Dendritic cell treated with granulocyte-macrophage colony-stimulating factor and Interleukin-4, amounts not matched to agents 40 ng/mL and 50 ng/mL, for 4 days (primary cell): ENCODE results near the gene ALDH1A3.

Experiments used
- H3K27ac Mint-ChIP-seq: one replicate; pipeline ENCODE4 v1.8.0; 2022; ENCODE audit warnings: mild to moderate bottlenecking, mixed read lengths
- H3K27me3 Mint-ChIP-seq: one replicate; pipeline ENCODE4 v1.8.0; 2022; ENCODE audit warnings: mild to moderate bottlenecking, mixed read lengths
- H3K36me3 Mint-ChIP-seq: one replicate; pipeline ENCODE4 v1.8.0; 2022; ENCODE audit warnings: low read depth, mixed read lengths
- H3K4me1 Mint-ChIP-seq: one replicate; pipeline ENCODE4 v1.8.0; 2022; ENCODE audit warnings: low read depth, mixed read lengths
- H3K4me3 Mint-ChIP-seq: one replicate; pipeline ENCODE4 v1.8.0; 2022; ENCODE audit warnings: mild to moderate bottlenecking, moderate library complexity, mixed read lengths
- H3K9me3 Mint-ChIP-seq: one replicate; pipeline ENCODE4 v1.8.0; 2022; ENCODE audit warnings: mixed read lengths
- intact Hi-C: fragments of 100-400 bp; cut with micrococcal nuclease; formaldehyde crosslinking; loops from one replicate; pipeline ENCODE4 v1.15.0; 2022

The ALDH1A3 gene

GRCh38 chr15:100879464-100880138 is at the start of gene ALDH1A3:
Gene ALDH1A3 (plus strand): TSS chr15:100879831. CDS start chr15:100879908, 77 bp downstream.
- intact Hi-C loops, result no loop called here
- no peak within 1 kb of the TSS for H3K27ac Mint-ChIP-seq

DNA sequence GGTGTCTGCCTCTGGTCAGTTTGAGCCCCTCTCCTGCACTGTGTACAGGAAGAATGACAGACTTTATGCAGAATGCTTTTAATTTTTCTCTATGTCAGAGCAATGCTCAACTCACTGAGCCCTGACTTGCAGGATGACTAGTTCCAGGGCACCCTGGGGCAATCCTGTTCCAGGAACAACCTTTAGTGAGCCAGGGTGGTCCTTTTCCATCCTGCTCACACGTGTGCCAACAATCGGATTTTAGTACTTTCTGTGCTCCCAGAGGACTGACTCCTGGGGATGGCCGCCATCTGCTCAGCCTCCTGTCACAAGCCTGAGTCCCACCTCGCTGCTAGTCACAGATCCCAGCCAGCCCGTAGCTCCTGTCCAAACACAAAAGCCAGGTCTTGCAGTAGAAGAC is 48.2 kb upstream of the ALDH1A3 start:
- Mint-ChIP-seq H3K27ac (no peak overlapping the region), H3K4me1 (peaks cover 25% of the 10 kb centered on the region), H3K9me3 (peaks cover 9% of the 10 kb centered on the region), H3K4me3 (no peak overlapping the region), H3K27me3 (no peaks in the 10 kb centered on the region), H3K36me3 (no peaks in the 10 kb centered on the region)
- intact Hi-C loops, result no loop called here

More at GRCh38 chr15:100879464-100880138, at the start of gene ALDH1A3:
- Mint-ChIP-seq H3K27me3 (peaks cover 88% of the 10 kb centered on the region), H3K9me3 (no peaks in the 10 kb centered on the region), H3K36me3 (no peaks in the 10 kb centered on the region), H3K4me3 (peak within 1 kb of the TSS; percentile 11), H3K4me1 (peaks cover 7% of the 10 kb centered on the region)

GRCh38 chr15:100832149-100832942 is 47.3 kb upstream of the ALDH1A3 start:
- Mint-ChIP-seq H3K4me1 (peaks cover 25% of the 10 kb centered on the region), H3K4me3 (no peak overlapping the region), H3K9me3 (peaks cover 9% of the 10 kb centered on the region), H3K27me3 (no peaks in the 10 kb centered on the region), H3K27ac (no peak overlapping the region), H3K36me3 (no peaks in the 10 kb centered on the region)
- intact Hi-C loops, result no loop called here

DNA sequence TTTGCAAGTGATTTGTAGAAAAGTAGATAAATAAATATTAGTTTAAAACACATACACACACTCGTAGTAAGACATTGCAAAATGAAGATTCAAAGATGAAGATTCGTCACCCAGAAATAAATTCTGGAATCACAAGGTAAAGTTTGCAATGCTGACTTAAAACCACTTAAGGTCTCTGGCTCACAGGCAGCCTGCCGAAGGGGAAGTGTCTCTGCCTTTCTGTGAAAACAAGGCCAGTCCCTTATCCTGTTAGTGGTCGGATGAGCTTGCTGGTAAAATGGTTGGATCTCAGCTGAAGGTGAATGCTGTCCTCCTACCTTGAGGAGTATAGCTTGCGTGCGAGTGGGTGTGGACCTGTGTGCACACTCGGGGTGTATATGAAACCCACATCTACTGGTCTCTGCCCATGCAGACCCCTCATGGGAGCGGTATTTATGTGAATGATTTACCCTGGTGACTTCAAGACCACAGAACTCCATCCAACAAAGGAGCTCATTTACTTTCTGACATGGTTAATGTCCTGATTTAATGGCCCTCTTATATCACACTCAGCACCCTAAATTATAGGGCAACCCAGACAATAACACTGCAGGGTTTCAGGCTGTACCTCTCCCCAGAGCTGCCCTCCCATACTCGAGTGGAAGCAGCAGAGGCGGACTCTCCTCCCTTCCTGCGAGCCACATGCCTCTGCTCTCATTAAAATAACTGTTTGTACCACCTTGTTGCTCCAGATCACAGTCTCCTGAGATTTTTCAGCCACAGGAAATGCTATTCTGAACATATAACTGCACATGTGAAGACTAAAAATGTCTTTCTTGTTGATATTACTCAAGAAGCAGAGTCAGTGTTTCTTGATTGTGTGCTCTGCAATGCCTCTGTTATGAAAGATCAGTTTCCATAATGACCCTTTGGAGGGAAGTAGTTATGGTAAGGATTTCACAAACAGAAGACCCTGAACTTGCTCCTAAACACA is 45.9 kb upstream of the ALDH1A3 start:
- peaks cover 25% of the 10 kb centered on the region for H3K4me1 Mint-ChIP-seq
- no peaks in the 10 kb centered on the region for H3K36me3 Mint-ChIP-seq
- no peaks in the 10 kb centered on the region for H3K9me3 Mint-ChIP-seq
- intact Hi-C loops, result no loop called here
- no peaks in the 10 kb centered on the region for H3K27me3 Mint-ChIP-seq
- H3K27ac Mint-ChIP-seq, result no peak overlapping the region
- H3K4me3 Mint-ChIP-seq, result no peak overlapping the region

GRCh38 chr15:100834731-100835130 is 44.9 kb upstream of the ALDH1A3 start:
- Mint-ChIP-seq H3K27ac (no peak overlapping the region), H3K4me1 (peaks cover 25% of the 10 kb centered on the region), H3K9me3 (no peaks in the 10 kb centered on the region), H3K4me3 (no peak overlapping the region), H3K36me3 (no peaks in the 10 kb centered on the region), H3K27me3 (no peaks in the 10 kb centered on the region)
- intact Hi-C loops, result no loop called here

DNA sequence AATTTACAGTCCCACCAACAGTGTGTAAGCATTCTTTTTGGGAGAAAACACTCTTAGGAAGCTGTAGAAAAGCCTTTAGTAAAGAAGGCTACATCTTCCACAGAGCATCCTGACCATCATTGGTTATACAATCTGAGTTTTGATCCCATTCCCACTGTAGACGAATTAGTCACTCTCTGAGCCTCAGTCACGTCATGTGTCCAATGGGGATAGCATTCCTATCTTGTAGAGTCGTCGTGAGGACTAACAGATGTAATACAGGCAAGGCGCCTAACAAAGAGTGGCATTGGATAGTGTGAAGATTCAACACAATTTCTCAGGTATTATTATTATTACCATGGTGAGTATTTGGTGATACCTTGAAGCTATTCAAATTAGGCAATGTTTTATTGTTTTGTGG is 44.0 kb upstream of the ALDH1A3 start:
- intact Hi-C loops, result no loop called here
- no peaks in the 10 kb centered on the region for H3K27me3 Mint-ChIP-seq
- H3K9me3 Mint-ChIP-seq, result no peaks in the 10 kb centered on the region
- H3K4me1 Mint-ChIP-seq, result peaks cover 25% of the 10 kb centered on the region
- H3K4me3 Mint-ChIP-seq, result no peak overlapping the region
- no peaks in the 10 kb centered on the region for H3K36me3 Mint-ChIP-seq
- no peak overlapping the region for H3K27ac Mint-ChIP-seq

GRCh38 chr15:100836501-100836900 is 43.1 kb upstream of the ALDH1A3 start:
- Mint-ChIP-seq H3K36me3 (no peaks in the 10 kb centered on the region), H3K4me1 (peaks cover 25% of the 10 kb centered on the region), H3K27me3 (no peaks in the 10 kb centered on the region), H3K27ac (no peak overlapping the region), H3K4me3 (no peak overlapping the region), H3K9me3 (no peaks in the 10 kb centered on the region)
- intact Hi-C loops, result no loop called here

DNA sequence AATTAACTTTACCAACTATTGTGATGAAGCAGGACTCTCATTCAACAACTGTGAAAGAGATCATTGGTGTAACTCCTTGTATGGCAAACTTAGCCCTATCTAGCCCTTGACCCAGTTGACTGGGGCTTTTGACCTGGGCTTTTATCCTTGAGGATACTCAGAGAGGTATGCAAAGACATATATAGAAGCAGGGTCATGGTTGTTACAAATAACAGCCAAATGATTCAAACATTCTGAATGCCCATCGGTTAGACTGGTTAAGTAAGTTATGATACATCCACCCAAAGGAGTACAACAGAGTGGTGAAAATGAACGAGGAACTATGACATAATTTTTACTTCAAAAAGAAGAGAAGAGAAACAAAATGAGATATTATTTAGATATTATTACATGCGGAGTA is 38.2 kb upstream of the ALDH1A3 start:
- Mint-ChIP-seq H3K4me1 (no peaks in the 10 kb centered on the region), H3K9me3 (no peaks in the 10 kb centered on the region)

DNA sequence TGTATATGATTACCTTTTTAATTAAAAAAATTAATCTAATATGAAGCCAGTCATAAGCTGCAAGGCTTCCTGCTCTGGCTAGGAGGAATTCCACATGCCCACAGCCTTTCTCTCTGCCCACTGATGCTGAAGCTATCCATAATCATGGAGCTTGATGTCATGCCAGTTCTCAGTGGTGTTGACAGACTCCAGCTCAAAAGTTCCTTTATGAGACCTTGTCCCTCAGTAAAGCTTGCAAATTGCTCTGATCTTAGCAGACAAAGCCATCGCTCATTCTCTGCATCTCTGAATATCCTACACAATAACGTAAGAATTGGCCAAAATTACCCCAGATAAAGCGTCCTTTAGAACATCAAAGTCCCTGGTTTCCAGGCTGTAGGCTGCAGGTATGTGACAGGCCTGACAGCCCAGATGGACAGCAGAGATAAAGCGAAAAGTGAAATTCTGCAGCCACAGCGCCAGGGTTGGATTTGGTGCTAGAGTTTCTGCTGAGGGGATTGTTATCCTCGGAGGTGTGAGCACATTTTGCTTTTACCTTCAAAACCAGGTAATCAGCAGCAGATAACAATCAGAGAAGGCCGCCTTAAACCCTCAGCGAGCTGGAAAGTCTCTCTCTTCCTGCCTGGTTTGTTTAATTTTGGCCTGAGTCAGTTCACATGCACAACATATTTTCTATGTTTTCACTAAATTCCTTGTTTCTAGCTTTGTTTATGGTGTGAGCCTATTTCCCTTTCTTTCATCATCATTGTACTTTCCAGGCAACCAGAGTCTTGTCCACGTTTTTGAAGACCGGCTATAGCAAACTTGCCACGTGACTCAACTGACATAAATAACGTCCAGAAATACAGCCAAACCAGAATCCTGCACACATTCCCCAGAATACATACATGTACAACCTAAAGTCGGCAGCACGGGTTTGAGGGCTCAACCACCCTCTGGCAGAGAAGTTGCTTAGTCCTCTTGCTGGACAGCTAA is 36.6 kb upstream of the ALDH1A3 start:
- intact Hi-C loops, result no loop called here
- Mint-ChIP-seq H3K27me3 (peaks cover 2% of the 10 kb centered on the region), H3K4me1 (no peaks in the 10 kb centered on the region), H3K4me3 (no peak overlapping the region), H3K36me3 (no peaks in the 10 kb centered on the region), H3K9me3 (no peaks in the 10 kb centered on the region), H3K27ac (no peak overlapping the region)

More for the DNA sequence above, 38.2 kb upstream of the ALDH1A3 start:
- intact Hi-C loops, result no loop called here
- no peaks in the 10 kb centered on the region for H3K27me3 Mint-ChIP-seq
- H3K36me3 Mint-ChIP-seq, result no peaks in the 10 kb centered on the region
- H3K27ac Mint-ChIP-seq, result no peak overlapping the region
- H3K4me3 Mint-ChIP-seq, result no peak overlapping the region

- Mint-ChIP-seq H3K36me3 (no peaks in the 10 kb centered on the region), H3K9me3 (no peaks in the 10 kb centered on the region), H3K27ac (no peak overlapping the region), H3K4me1 (peaks cover 4% of the 10 kb centered on the region), H3K27me3 (peaks cover 10% of the 10 kb centered on the region), H3K4me3 (no peak overlapping the region)
- intact Hi-C loops, result no loop called here
These were observed 35.5 kb upstream of the ALDH1A3 start for GRCh38 chr15:100844167-100844566.

- H3K27me3 Mint-ChIP-seq, result peaks cover 10% of the 10 kb centered on the region
- no peak overlapping the region for H3K4me3 Mint-ChIP-seq
- H3K27ac Mint-ChIP-seq, result no peak overlapping the region
- intact Hi-C loops, result no loop called here
- H3K36me3 Mint-ChIP-seq, result no peaks in the 10 kb centered on the region
- no peaks in the 10 kb centered on the region for H3K9me3 Mint-ChIP-seq
- peaks cover 6% of the 10 kb centered on the region for H3K4me1 Mint-ChIP-seq
These were observed 34.9 kb upstream of the ALDH1A3 start for GRCh38 chr15:100844778-100845177.

DNA sequence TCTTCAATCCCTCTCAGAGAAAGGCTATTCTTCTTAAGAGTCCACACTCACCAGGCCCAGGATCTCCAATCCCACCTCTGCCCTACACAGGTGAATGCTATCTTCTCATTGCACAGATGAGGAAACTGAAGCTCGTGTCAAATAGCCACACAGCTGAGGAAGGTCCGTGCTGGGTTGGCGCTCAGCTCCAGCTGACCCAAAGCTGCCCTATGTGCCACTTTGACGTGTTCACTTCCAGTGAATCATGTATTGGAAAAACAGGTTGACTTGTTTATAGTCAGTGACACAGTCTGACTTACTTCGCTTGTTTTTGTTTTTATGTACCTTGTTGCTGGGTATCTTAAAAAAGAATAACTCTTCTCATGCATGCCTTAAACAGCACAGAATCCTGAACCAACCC is 32.4 kb upstream of the ALDH1A3 start:
- Mint-ChIP-seq H3K4me3 (no peak overlapping the region), H3K4me1 (peaks cover 6% of the 10 kb centered on the region)
- intact Hi-C loops, result no loop called here

More for the DNA sequence above, 32.4 kb upstream of the ALDH1A3 start:
- Mint-ChIP-seq H3K27ac (no peak overlapping the region), H3K9me3 (no peaks in the 10 kb centered on the region), H3K27me3 (peaks cover 15% of the 10 kb centered on the region), H3K36me3 (no peaks in the 10 kb centered on the region)
